ENCODE data around the gene CSRP2.

The CSRP2 gene

GRCh38 chr12:76890151-76891143 is 11.6 kb upstream of the CSRP2 start:
- DNase-seq, result no peak

GRCh38 chr12:76888775-76889174 is 10.0 kb upstream of the CSRP2 start:
- no peak for DNase-seq

- DNase-seq, result no peak
Measured at GRCh38 chr12:76883811-76884210, 5.0 kb upstream of the CSRP2 start.

- DNase-seq, result no peak
Measured at GRCh38 chr12:76883151-76883550, 4.3 kb upstream of the CSRP2 start.

- DNase-seq, result no peak
Measured at GRCh38 chr12:76882367-76882766, 3.5 kb upstream of the CSRP2 start.

- DNase-seq, result no peak
Measured at GRCh38 chr12:76881142-76881541, 2.3 kb upstream of the CSRP2 start.

GRCh38 chr12:76880519-76881023 is 1.8 kb upstream of the CSRP2 start:
- DNase-seq, result no peak

- no peak for DNase-seq
Measured at GRCh38 chr12:76879710-76880518, 1.1 kb upstream of the CSRP2 start.

- DNase-seq, result no peak
Measured at GRCh38 chr12:76878099-76878898, 520 bp downstream of the CSRP2 start.

GRCh38 chr12:76876696-76877229 is 2.1 kb downstream of the CSRP2 start:
- DNase-seq, result no peak

- DNase-seq, result no peak
Measured at GRCh38 chr12:76874491-76875190, 4.2 kb downstream of the CSRP2 start.

- no peak for DNase-seq
Measured at GRCh38 chr12:76874027-76874426, 4.8 kb downstream of the CSRP2 start.

GRCh38 chr12:76872415-76872814 is 6.4 kb downstream of the CSRP2 start:
- no peak for DNase-seq

GRCh38 chr12:76871742-76872141 is 7.1 kb downstream of the CSRP2 start:
- no peak for DNase-seq

GRCh38 chr12:76871082-76871481 is 7.7 kb downstream of the CSRP2 start:
- DNase-seq, result no peak

- no peak for DNase-seq
Measured at GRCh38 chr12:76866726-76867125, 12.1 kb downstream of the CSRP2 start.

GRCh38 chr12:76866151-76866567 is 12.7 kb downstream of the CSRP2 start:
- DNase-seq, result no peak

GRCh38 chr12:76864791-76865400 is 13.9 kb downstream of the CSRP2 start:
- no peak for DNase-seq

GRCh38 chr12:76863837-76864236 is 15.0 kb downstream of the CSRP2 start:
- no peak for DNase-seq

GRCh38 chr12:76863005-76863670 is 15.7 kb downstream of the CSRP2 start:
- DNase-seq, result no peak

GRCh38 chr12:76860256-76860655 is 18.6 kb downstream of the CSRP2 start:
- no peak for DNase-seq
